Panc1 (cell line): ENCODE data around the gene NEK6. TPM values are rescaled to one million over a fixed set of nuclear protein-coding genes. Genes with fewer than 3 reads are reported as not detected.

ENCODE experiments used
- ATAC-seq: fragments of 200-7000 bp; cut with Tn5 transposase; 2 replicates; pipeline ENCODE4 v1.9.1; 2020; ENCODE audit warnings: mild to moderate bottlenecking, moderate library complexity
- BruUV-seq: library from RNA; stranded (reverse); fragments of 400-500 nt; replicated peaks from 2 replicates; lab custom pipeline; 2021; lab: Mats Ljungman, UMichigan
- CTCF ChIA-PET: fragments of 300-600 bp; sonication (Branson Sonifier 250); formaldehyde crosslinking; loops from one replicate; lab custom pipeline; 2022; ENCODE audit warnings: antibody characterized with exemption; lab: Charles Lee
- POLR2A ChIA-PET: fragments of 300-600 bp; sonication (Branson Sonifier 250); formaldehyde crosslinking; loops from one replicate; lab custom pipeline; 2022; ENCODE audit warnings: antibody characterized with exemption; lab: Charles Lee
- DNase-seq: peaks from one replicate; pipeline ENCODE4 v3.0.0-alpha.2; 2010; ENCODE audit warnings: low read depth, low spot score
- H3K27ac ChIP-seq: 2 replicates; pipeline ENCODE4 v1.5.1; 2011; ENCODE audit warnings: mild to moderate bottlenecking, low read length, inconsistent platforms
- H3K27me3 ChIP-seq: fragments of 200-500 bp; sonication (Bioruptor generic); 2 replicates; pipeline ENCODE4 v1.6.0; 2014; ENCODE audit warnings: low read length, inconsistent platforms; ENCODE audit not compliant: control insufficient read depth, insufficient read depth
- H3K36me3 ChIP-seq: fragments of 200-500 bp; sonication (Bioruptor generic); 2 replicates; pipeline ENCODE4 v1.5.1; 2014; ENCODE audit warnings: inconsistent platforms, mild to moderate bottlenecking, low read length, moderate library complexity; ENCODE audit not compliant: control insufficient read depth, insufficient read depth
- H3K4me1 ChIP-seq: 2 replicates; pipeline ENCODE4 v1.5.1; 2011; ENCODE audit warnings: inconsistent platforms, mild to moderate bottlenecking, low read length, moderate library complexity; ENCODE audit not compliant: control insufficient read depth, insufficient read depth
- H3K4me3 ChIP-seq, 2 experiments: 2 replicates each; pipeline ENCODE4 v1.5.1; 2011 to 2012; ENCODE audit warnings: low read depth in 2 of 2, low read length in 2 of 2, mild to moderate bottlenecking in 2 of 2, inconsistent platforms in 1 of 2, moderate library complexity in 1 of 2
- H3K9me3 ChIP-seq: fragments of 200-500 bp; sonication (Bioruptor generic); 2 replicates; pipeline ENCODE4 v1.5.1; 2014; ENCODE audit warnings: low read depth, mild to moderate bottlenecking, inconsistent platforms, low read length, moderate library complexity; ENCODE audit not compliant: control insufficient read depth, insufficient read depth
- CTCF ChIP-seq: fragments of 450-650 bp; IDR thresholded peaks from 2 replicates; pipeline ENCODE4 v1.5.1; 2017; ENCODE audit warnings: mild to moderate bottlenecking
- POLR2AphosphoS5 ChIP-seq: IDR thresholded peaks from 2 replicates; pipeline ENCODE4 v1.6.1; 2012; ENCODE audit warnings: mild to moderate bottlenecking, low read depth, low read length, moderate library complexity
- REST ChIP-seq, 2 experiments: IDR thresholded peaks; 2 replicates each; pipeline ENCODE4 v1.6.1; 2011 to 2012; ENCODE audit warnings: low read depth in 2 of 2, control low read depth in 1 of 2, low read length in 1 of 2, mild to moderate bottlenecking in 1 of 2, moderate library complexity in 1 of 2; ENCODE audit not compliant: insufficient read depth in 1 of 2
- SIN3A ChIP-seq: IDR thresholded peaks from 2 replicates; pipeline ENCODE4 v1.6.1; 2012; ENCODE audit warnings: low read depth, mild to moderate bottlenecking, low read length, moderate library complexity, borderline replicate concordance; ENCODE audit not compliant: insufficient read depth
- TCF7L2 ChIP-seq: IDR thresholded peaks from 2 replicates; pipeline ENCODE4 v1.6.1; 2011; ENCODE audit warnings: mild to moderate bottlenecking, low read depth, low read length, inconsistent platforms
- in situ Hi-C: cut with HindIII; loops from 2 replicates; pipeline ENCODE4 v1.10.0; 2016; ENCODE audit warnings: low sequenced_read_pairs, low pct_unique_long_range_greater_than_20kb
- intact Hi-C: fragments of 100-400 bp; cut with micrococcal nuclease; formaldehyde crosslinking; loops from one replicate; pipeline ENCODE4 v1.10.0; 2022; ENCODE audit not compliant: unreplicated experiment
- total RNA-seq: library from RNA; stranded (reverse); gene quantifications from one replicate; pipeline ENCODE4 v1.2.1, GENCODE V29; 2021; ENCODE audit not compliant: unreplicated experiment

Gene NEK6
- total RNA-seq, 1 experiment from 2014 or later = 56.3 TPM

- H3K9me3 ChIP-seq = no peaks in the 10 kb centered on the region
- BruUV-seq = no TSS peak
- CTCF ChIA-PET = no interaction called here
- POLR2A ChIA-PET = no interaction called here
- H3K4me3 ChIP-seq = no peak overlapping the region
- H3K27ac ChIP-seq = no peak overlapping the region
- ATAC-seq (no peak), DNase-seq (no peak)
- TF ChIP-seq SIN3A (no peak), CTCF (no peak), REST (IDR thresholded peaks at IDR 0.05; ENCODE audit: insufficient read depth in 1 of 2, low read depth in 2 of 2, low read length in 1 of 2) (no peak), POLR2AphosphoS5 (no peak), TCF7L2 (no peak)
- in situ Hi-C loops = no loop called here
- intact Hi-C loops = no loop called here
- H3K27me3 ChIP-seq = no peaks in the 10 kb centered on the region
- no peaks in the 10 kb centered on the region for H3K4me1 ChIP-seq
- no peaks in the 10 kb centered on the region for H3K36me3 ChIP-seq
These were observed 26.5 kb upstream of the NEK6 start for GRCh38 chr9:124231095-124231737.

- TF ChIP-seq POLR2AphosphoS5 (no peak), SIN3A (no peak), TCF7L2 (no peak), CTCF (no peak), REST (IDR thresholded peaks at IDR 0.05; ENCODE audit: insufficient read depth in 1 of 2, low read depth in 2 of 2, low read length in 1 of 2) (no peak)
- 0 out of 2 replicates have a peak, but pooled peaks cover 4% of the 10 kb centered on the region for H3K4me1 ChIP-seq
- ATAC-seq = no peak
- no peaks in the 10 kb centered on the region for H3K9me3 ChIP-seq
- no peaks in the 10 kb centered on the region for H3K27me3 ChIP-seq
- in situ Hi-C loops = no loop called here
- POLR2A ChIA-PET = no interaction called here
- intact Hi-C loops = no loop called here
- no peak for DNase-seq
- H3K4me3 ChIP-seq = no peak overlapping the region
- no peak overlapping the region for H3K27ac ChIP-seq
- CTCF ChIA-PET = no interaction called here
- H3K36me3 ChIP-seq = no peaks in the 10 kb centered on the region
- BruUV-seq = no TSS peak
These were observed 19.1 kb upstream of the NEK6 start for GRCh38 chr9:124238546-124239140.
